ENCODE results near the gene PGGHG.
"Not testable (repeated sequence)": the region's sequence is repeated elsewhere in the genome, so short reads cannot be mapped to it uniquely, and the experiment has no call there.

DNA sequence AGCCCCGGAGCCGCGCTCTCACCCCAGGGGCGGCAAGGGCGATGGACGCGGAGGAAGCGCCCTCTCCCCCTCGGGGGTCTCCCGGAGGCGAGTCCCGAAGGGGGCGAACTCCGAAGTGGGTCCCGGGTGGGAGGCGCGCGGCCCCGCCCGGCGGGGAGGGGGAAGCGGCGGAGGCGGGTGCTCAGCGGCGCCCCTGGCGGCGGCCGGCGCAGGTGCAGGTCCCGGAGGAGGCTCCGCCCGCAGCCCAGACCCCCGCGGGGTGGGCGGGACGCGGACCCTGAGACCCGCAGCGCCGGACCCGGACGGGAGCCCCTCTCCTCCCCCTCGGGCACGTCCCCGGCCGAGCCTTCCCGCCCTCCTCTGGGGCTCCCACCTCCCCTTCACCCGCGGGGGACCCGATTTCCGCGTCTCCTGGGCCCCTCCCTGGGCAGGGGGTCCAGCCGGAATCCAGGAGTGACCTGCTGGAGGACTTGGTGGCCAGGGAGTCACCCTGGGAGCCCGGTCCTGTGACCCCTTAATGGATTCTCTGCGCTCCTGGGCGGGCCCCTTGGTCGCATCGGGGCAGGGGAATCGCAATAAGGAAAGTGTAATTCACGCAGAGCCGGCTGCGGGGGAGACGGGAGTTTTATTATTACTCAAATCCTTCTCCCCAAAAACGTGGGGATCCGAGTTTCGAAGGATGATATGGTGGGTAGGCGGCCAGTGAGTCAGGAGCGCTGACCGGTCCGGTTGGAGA is 22.3 kb downstream of the PGGHG start:
- TF ChIP-seq, protein P1, sequence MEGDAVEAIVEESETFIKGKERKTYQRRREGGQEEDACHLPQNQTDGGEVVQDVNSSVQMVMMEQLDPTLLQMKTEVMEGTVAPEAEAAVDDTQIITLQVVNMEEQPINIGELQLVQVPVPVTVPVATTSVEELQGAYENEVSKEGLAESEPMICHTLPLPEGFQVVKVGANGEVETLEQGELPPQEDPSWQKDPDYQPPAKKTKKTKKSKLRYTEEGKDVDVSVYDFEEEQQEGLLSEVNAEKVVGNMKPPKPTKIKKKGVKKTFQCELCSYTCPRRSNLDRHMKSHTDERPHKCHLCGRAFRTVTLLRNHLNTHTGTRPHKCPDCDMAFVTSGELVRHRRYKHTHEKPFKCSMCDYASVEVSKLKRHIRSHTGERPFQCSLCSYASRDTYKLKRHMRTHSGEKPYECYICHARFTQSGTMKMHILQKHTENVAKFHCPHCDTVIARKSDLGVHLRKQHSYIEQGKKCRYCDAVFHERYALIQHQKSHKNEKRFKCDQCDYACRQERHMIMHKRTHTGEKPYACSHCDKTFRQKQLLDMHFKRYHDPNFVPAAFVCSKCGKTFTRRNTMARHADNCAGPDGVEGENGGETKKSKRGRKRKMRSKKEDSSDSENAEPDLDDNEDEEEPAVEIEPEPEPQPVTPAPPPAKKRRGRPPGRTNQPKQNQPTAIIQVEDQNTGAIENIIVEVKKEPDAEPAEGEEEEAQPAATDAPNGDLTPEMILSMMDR (IDR thresholded peaks at IDR 0.05), result not testable (repeated sequence)
- not testable (repeated sequence) for TF ChIP-seq POLR2A (IDR thresholded peaks at IDR 0.05)

Measured in sigmoid colon (tissue), 3 donors.